SK-N-SH treated with all-trans-retinoic acid at 6 μM for 48 hours (cell line): ENCODE data around the gene LCN2.

Source experiments
- ATAC-seq: fragments of 200-7000 bp; cut with Tn5 transposase; 3 replicates; pipeline ENCODE4 v1.9.1; 2020; ENCODE audit warnings: mild to moderate bottlenecking, moderate library complexity
- BACH2 ChIP-seq: fragments of 250-450 bp; sonication (Bioruptor Pico); IDR thresholded peaks from 2 replicates; pipeline ENCODE4 v1.9.0; 2021; ENCODE audit warnings: mild to moderate bottlenecking, borderline replicate concordance
- CSDC2 ChIP-seq: fragments of 250-450 bp; sonication (Bioruptor Pico); IDR thresholded peaks from 2 replicates; pipeline ENCODE4 v1.5.0; 2020; ENCODE audit warnings: mild to moderate bottlenecking, moderate library complexity
- CSRNP3 ChIP-seq: fragments of 250-450 bp; sonication (Bioruptor Pico); IDR thresholded peaks from 2 replicates; pipeline ENCODE4 v1.5.1; 2021; ENCODE audit warnings: mild to moderate bottlenecking, moderate library complexity
- GLIS3 ChIP-seq: fragments of 250-450 bp; sonication (Bioruptor Pico); IDR thresholded peaks from 2 replicates; pipeline ENCODE4 v1.5.0; 2020; ENCODE audit warnings: mild to moderate bottlenecking, moderate library complexity
- ISL1 ChIP-seq: fragments of 250-450 bp; sonication (Bioruptor Pico); IDR thresholded peaks from 2 replicates; pipeline ENCODE4 v2.1.2; 2022; ENCODE audit warnings: mild to moderate bottlenecking, moderate library complexity
- OSR1 ChIP-seq: fragments of 250-450 bp; sonication (Bioruptor Pico); IDR thresholded peaks from 2 replicates; pipeline ENCODE4 v1.8.0; 2022; ENCODE audit warnings: moderate library complexity, mild to moderate bottlenecking, inconsistent platforms
- PATZ1 ChIP-seq: fragments of 250-450 bp; sonication (Bioruptor Pico); IDR thresholded peaks from 2 replicates; pipeline ENCODE4 v1.8.0; 2020; ENCODE audit warnings: mild to moderate bottlenecking, moderate library complexity, borderline replicate concordance
- PPARA ChIP-seq: fragments of 250-450 bp; sonication (Bioruptor Pico); IDR thresholded peaks from 2 replicates; pipeline ENCODE4 v1.5.0; 2020; ENCODE audit warnings: mild to moderate bottlenecking, borderline replicate concordance
- RARB ChIP-seq: fragments of 250-450 bp; sonication (Bioruptor Pico); IDR thresholded peaks from 2 replicates; pipeline ENCODE4 v1.8.0; 2021; ENCODE audit warnings: mild to moderate bottlenecking, moderate library complexity
- SNAI2 ChIP-seq: fragments of 250-450 bp; sonication (Bioruptor Pico); IDR thresholded peaks from 2 replicates; pipeline ENCODE4 v1.5.0; 2020; ENCODE audit warnings: mild to moderate bottlenecking, moderate library complexity
- TCF4 ChIP-seq: fragments of 250-450 bp; sonication (Bioruptor Pico); IDR thresholded peaks from 2 replicates; pipeline ENCODE4 v1.8.0; 2021; ENCODE audit warnings: mild to moderate bottlenecking, moderate library complexity, borderline replicate concordance
- TOX ChIP-seq: fragments of 250-450 bp; sonication (Bioruptor Pico); IDR thresholded peaks from 2 replicates; pipeline ENCODE4 v1.8.0; 2021; ENCODE audit warnings: mild to moderate bottlenecking, moderate library complexity, borderline replicate concordance
- TSHZ2 ChIP-seq: fragments of 250-450 bp; sonication (Bioruptor Pico); IDR thresholded peaks from 2 replicates; pipeline ENCODE4 v1.5.0; 2020; ENCODE audit warnings: mild to moderate bottlenecking, moderate library complexity
- ZC3H10 ChIP-seq: fragments of 250-450 bp; sonication (Bioruptor Pico); IDR thresholded peaks from 2 replicates; pipeline ENCODE4 v1.5.1; 2021; ENCODE audit warnings: mild to moderate bottlenecking, moderate library complexity
- ZFP3 ChIP-seq: fragments of 250-450 bp; sonication (Bioruptor Pico); IDR thresholded peaks from 2 replicates; pipeline ENCODE4 v1.5.0; 2020; ENCODE audit warnings: mild to moderate bottlenecking, moderate library complexity
- ZFP30 ChIP-seq: fragments of 450-650 bp; formaldehyde crosslinking; IDR thresholded peaks from 2 replicates; pipeline ENCODE4 v1.5.0; 2022; ENCODE audit warnings: mild to moderate bottlenecking, moderate library complexity
- ZNF565 ChIP-seq: fragments of 450-650 bp; formaldehyde crosslinking; conservative IDR thresholded peaks from 2 replicates; pipeline ENCODE4 v1.5.0; 2020; ENCODE audit warnings: low read depth, mild to moderate bottlenecking, moderate library complexity
- ZNF70 ChIP-seq: fragments of 450-650 bp; formaldehyde crosslinking; IDR thresholded peaks from 2 replicates; pipeline ENCODE4 v1.5.0; 2020; ENCODE audit warnings: mild to moderate bottlenecking, moderate library complexity
- TF ChIP-seq, protein P1 (sequence below): fragments of 250-450 bp; sonication (Bioruptor Pico); IDR thresholded peaks from 2 replicates; pipeline ENCODE4 v1.5.1; 2020; ENCODE audit warnings: low read depth, mild to moderate bottlenecking, moderate library complexity
- TF ChIP-seq, protein P2 (sequence below): fragments of 250-450 bp; sonication (Bioruptor Pico); IDR thresholded peaks from 2 replicates; pipeline ENCODE4 v1.8.0; 2021; ENCODE audit warnings: low read depth, mild to moderate bottlenecking, moderate library complexity, borderline replicate concordance

Gene LCN2

DNA sequence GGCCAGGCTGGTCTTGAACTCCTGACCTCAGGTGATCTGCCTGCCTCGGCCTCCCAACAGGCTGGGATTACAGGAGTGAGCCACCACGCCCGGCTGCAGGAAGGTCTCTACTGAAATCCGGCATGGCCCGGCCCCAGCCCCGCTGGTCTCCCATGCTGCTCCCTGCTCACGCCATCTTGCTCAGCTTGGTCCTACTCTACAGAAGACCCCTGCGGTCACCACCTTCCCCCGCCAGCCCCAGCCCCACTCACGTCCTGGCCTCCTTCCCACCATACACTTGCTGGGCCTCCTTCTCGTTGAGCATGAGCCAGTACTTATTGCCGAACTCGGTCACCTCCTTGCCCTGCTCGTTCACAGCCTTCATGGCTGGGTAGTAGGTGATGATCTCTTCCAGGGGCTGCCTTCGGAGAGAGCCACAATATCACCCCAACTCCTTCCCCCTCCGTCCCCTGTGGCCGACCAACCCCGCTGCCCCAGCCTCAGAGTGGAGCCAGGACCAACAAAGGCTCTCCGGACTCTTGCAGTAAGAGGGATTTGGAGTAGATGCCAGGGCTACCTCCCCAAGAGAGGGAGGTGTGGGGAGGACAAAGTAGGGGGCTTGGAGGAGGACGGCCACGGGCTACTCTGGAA, 25.7 kb upstream of the LCN2 start:
- ATAC-seq: no peak
- TF ChIP-seq, protein P1, sequence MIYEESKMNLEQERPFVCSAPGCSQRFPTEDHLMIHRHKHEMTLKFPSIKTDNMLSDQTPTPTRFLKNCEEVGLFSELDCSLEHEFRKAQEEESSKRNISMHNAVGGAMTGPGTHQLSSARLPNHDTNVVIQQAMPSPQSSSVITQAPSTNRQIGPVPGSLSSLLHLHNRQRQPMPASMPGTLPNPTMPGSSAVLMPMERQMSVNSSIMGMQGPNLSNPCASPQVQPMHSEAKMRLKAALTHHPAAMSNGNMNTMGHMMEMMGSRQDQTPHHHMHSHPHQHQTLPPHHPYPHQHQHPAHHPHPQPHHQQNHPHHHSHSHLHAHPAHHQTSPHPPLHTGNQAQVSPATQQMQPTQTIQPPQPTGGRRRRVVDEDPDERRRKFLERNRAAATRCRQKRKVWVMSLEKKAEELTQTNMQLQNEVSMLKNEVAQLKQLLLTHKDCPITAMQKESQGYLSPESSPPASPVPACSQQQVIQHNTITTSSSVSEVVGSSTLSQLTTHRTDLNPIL (CRISPR knock-in tag): no peak
- TF ChIP-seq TSHZ2: no peak

GRCh38 chr9:128124451-128124850, 24.8 kb upstream of the LCN2 start:
- no peak for ATAC-seq
- no peak for TF ChIP-seq TOX (CRISPR knock-in tag)
- no peak for TF ChIP-seq TCF4 (CRISPR knock-in tag)
- TF ChIP-seq ISL1: no peak
- no peak for TF ChIP-seq ZNF565 (CRISPR knock-in tag)
- no peak for TF ChIP-seq ZFP3 (CRISPR knock-in tag)
- no peak for TF ChIP-seq ZC3H10 (CRISPR knock-in tag)
- TF ChIP-seq, protein P1 (CRISPR knock-in tag): no peak
- TF ChIP-seq OSR1 (CRISPR knock-in tag): no peak
- no peak for TF ChIP-seq CSRNP3 (CRISPR knock-in tag)
- no peak for TF ChIP-seq ZNF70 (CRISPR knock-in tag)
- no peak for TF ChIP-seq PPARA (CRISPR knock-in tag)
- TF ChIP-seq, protein P2, sequence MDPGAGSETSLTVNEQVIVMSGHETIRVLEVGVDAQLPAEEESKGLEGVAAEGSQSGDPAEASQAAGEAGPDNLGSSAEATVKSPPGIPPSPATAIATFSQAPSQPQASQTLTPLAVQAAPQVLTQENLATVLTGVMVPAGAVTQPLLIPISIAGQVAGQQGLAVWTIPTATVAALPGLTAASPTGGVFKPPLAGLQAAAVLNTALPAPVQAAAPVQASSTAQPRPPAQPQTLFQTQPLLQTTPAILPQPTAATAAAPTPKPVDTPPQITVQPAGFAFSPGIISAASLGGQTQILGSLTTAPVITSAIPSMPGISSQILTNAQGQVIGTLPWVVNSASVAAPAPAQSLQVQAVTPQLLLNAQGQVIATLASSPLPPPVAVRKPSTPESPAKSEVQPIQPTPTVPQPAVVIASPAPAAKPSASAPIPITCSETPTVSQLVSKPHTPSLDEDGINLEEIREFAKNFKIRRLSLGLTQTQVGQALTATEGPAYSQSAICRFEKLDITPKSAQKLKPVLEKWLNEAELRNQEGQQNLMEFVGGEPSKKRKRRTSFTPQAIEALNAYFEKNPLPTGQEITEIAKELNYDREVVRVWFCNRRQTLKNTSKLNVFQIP (CRISPR knock-in tag): no peak
- no peak for TF ChIP-seq RARB (CRISPR knock-in tag)
- TF ChIP-seq CSDC2 (CRISPR knock-in tag): no peak
- TF ChIP-seq SNAI2 (CRISPR knock-in tag): no peak

DNA sequence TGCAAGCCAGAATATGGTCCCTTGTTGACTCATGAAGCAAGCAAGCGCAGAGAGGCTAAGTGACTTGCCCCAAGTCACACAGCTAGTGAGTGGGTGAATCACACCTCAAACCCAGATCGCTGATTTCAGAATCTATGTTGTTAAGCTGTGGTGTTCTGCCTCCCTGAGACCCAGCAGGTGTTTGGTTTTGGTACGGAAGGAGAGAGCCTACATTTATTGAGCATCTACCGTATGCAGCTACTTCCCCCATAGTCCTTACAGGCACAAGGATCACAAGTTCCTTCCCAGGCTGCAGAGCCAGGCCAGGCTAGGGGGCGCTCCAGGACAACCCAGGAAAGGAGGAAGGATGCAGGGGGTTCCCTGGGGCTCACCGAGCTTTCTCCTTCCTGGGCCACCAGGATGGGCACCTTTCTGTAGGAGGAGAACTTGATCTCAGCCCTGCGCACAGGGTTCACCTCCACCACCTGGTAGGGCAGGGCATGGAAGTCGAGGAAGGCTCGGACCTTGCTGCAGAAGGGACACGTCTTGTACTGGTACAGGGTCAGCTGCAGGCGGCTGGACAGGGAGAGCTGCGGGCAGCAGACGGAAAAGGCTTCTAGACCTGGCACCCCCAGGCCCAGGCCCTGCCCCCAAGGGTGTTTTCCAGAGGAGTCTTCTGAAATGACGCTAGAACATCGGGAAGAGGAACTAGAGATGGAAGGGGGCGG, 24.2 kb upstream of the LCN2 start:
- 0 out of 3 replicates have a peak, but pooled peaks have one; percentile 8 for ATAC-seq
- TF ChIP-seq ZC3H10 (CRISPR knock-in tag) (no peak), TCF4 (CRISPR knock-in tag) (no peak), ZFP30 (CRISPR knock-in tag) (no peak), ISL1 (no peak), ZNF565 (CRISPR knock-in tag) (no peak), ZNF70 (CRISPR knock-in tag) (no peak), CSRNP3 (CRISPR knock-in tag) (no peak), BACH2 (no peak), PATZ1 (CRISPR knock-in tag) (no peak), TOX (CRISPR knock-in tag) (no peak), CSDC2 (CRISPR knock-in tag) (no peak), OSR1 (CRISPR knock-in tag) (no peak), ZFP3 (CRISPR knock-in tag) (no peak), GLIS3 (CRISPR knock-in tag) (no peak), PPARA (CRISPR knock-in tag) (no peak)
- TF ChIP-seq, protein P1 (CRISPR knock-in tag): no peak
